ENCODE results near the gene NACC1. TPM values are rescaled to one million over a fixed set of nuclear protein-coding genes. Genes with fewer than 3 reads are reported as not detected.

Gene NACC1
- total and polyA plus RNA-seq, 2 of the 13 experiments (the other 11 are each of a cell fraction or from before 2014, with no cell fraction given): 31.8 to 42.3 TPM

DNA sequence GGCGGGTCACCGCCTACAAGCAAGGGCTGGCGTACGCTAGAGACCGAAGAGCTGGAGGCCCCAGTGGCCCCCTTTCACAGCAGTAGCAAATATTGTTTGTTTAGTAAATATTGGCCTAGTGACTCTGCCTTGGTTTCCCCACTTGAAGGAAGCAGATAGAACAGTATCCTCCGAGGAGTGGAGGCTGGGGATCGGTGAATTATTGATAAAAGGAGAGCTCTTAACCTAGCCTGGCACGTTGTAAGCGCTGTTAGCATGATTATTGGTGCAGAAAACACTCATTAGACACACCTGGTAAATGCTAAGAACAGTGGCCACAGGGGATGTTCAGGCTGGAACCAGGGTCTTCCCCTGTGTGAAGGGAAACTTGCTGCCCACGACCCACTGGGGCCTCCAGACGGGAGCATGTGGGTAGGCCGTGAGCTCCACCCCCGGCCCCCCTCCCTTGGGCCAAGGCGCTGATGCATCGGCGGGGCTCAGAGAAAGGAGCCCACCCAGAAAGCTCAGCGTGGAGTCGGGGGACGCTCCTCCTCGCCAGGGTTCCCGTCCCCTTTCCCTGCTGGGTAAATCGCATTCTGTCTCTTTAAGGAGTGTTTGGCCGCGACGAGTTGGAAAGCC, 34.4 kb downstream of the NACC1 start (continued):
- TF ChIP-seq, protein P1, sequence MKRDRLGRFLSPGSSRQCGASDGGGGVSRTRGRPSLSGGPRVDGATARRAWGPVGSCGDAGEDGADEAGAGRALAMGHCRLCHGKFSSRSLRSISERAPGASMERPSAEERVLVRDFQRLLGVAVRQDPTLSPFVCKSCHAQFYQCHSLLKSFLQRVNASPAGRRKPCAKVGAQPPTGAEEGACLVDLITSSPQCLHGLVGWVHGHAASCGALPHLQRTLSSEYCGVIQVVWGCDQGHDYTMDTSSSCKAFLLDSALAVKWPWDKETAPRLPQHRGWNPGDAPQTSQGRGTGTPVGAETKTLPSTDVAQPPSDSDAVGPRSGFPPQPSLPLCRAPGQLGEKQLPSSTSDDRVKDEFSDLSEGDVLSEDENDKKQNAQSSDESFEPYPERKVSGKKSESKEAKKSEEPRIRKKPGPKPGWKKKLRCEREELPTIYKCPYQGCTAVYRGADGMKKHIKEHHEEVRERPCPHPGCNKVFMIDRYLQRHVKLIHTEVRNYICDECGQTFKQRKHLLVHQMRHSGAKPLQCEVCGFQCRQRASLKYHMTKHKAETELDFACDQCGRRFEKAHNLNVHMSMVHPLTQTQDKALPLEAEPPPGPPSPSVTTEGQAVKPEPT (CRISPR knock-in tag; IDR thresholded peaks at IDR 0.05; ENCODE audit: low read depth): no peak
- TF ChIP-seq HNRNPH1 (optimal IDR thresholded peaks at IDR 0.05; ENCODE audit: low read depth, low read length) (peak; percentile 15), JARID2 (CRISPR knock-in tag; IDR thresholded peaks at IDR 0.05; ENCODE audit: insufficient replicate concordance) (no peak), IRF9 (CRISPR knock-in tag; IDR thresholded peaks at IDR 0.05; ENCODE audit: borderline replicate concordance) (no peak), IKZF5 (CRISPR knock-in tag; IDR thresholded peaks at IDR 0.05) (no peak), EHMT2 (IDR thresholded peaks at IDR 0.05; ENCODE audit: borderline replicate concordance, low read depth, low read length) (no peak), GATA4 (IDR thresholded peaks at IDR 0.05; ENCODE audit: borderline replicate concordance, low read depth) (no peak), ZNF253 (CRISPR knock-in tag; IDR thresholded peaks at IDR 0.05; ENCODE audit: borderline replicate concordance) (peak; percentile 17; the same call in 1 of the 2 replicates), ZKSCAN5 (CRISPR knock-in tag; IDR thresholded peaks at IDR 0.05) (peak; percentile 21; the same call in 1 of the 2 replicates), CBX1 (IDR thresholded peaks at IDR 0.05; ENCODE audit: low read depth) (no peak), ZNF543 (CRISPR knock-in tag; IDR thresholded peaks at IDR 0.05) (no peak), AGO1 (IDR thresholded peaks at IDR 0.05; ENCODE audit: low read depth, low read length, poor library complexity, severe bottlenecking) (peak; percentile 22), ZNF33A (CRISPR knock-in tag; IDR thresholded peaks at IDR 0.05; ENCODE audit: borderline replicate concordance) (no peak)
- TF ChIP-seq, protein P2, sequence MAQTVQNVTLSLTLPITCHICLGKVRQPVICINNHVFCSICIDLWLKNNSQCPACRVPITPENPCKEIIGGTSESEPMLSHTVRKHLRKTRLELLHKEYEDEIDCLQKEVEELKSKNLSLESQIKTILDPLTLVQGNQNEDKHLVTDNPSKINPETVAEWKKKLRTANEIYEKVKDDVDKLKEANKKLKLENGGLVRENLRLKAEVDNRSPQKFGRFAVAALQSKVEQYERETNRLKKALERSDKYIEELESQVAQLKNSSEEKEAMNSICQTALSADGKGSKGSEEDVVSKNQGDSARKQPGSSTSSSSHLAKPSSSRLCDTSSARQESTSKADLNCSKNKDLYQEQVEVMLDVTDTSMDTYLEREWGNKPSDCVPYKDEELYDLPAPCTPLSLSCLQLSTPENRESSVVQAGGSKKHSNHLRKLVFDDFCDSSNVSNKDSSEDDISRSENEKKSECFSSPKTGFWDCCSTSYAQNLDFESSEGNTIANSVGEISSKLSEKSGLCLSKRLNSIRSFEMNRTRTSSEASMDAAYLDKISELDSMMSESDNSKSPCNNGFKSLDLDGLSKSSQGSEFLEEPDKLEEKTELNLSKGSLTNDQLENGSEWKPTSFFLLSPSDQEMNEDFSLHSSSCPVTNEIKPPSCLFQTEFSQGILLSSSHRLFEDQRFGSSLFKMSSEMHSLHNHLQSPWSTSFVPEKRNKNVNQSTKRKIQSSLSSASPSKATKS (CRISPR knock-in tag; IDR thresholded peaks at IDR 0.05): no peak
- TF ChIP-seq, protein P3, sequence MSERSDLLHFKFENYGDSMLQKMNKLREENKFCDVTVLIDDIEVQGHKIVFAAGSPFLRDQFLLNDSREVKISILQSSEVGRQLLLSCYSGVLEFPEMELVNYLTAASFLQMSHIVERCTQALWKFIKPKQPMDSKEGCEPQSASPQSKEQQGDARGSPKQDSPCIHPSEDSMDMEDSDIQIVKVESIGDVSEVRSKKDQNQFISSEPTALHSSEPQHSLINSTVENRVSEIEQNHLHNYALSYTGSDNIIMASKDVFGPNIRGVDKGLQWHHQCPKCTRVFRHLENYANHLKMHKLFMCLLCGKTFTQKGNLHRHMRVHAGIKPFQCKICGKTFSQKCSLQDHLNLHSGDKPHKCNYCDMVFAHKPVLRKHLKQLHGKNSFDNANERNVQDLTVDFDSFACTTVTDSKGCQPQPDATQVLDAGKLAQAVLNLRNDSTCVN (CRISPR knock-in tag; IDR thresholded peaks at IDR 0.05; ENCODE audit: borderline replicate concordance): no peak

All from HepG2 (cell line).